AG10803 (cell line): Measurements from ENCODE around the gene DNM2.

ENCODE experiments used
- DNase-seq: peaks from one replicate; pipeline ENCODE4 v3.0.0; 2010; ENCODE audit warnings: low read depth
- H3K4me3 ChIP-seq: 2 replicates; pipeline ENCODE4 v1.5.1; 2011; ENCODE audit warnings: mild to moderate bottlenecking, low read length, control low read depth
- TF ChIP-seq, protein P1 (sequence below): conservative IDR thresholded peaks from 2 replicates; pipeline ENCODE4 v1.5.1; 2011; ENCODE audit warnings: mild to moderate bottlenecking, low read length, control low read depth, inconsistent platforms

DNM2 gene

GRCh38 chr19:10815969-10816644, 98.2 kb downstream of the DNM2 start:
- TF ChIP-seq, protein P1, sequence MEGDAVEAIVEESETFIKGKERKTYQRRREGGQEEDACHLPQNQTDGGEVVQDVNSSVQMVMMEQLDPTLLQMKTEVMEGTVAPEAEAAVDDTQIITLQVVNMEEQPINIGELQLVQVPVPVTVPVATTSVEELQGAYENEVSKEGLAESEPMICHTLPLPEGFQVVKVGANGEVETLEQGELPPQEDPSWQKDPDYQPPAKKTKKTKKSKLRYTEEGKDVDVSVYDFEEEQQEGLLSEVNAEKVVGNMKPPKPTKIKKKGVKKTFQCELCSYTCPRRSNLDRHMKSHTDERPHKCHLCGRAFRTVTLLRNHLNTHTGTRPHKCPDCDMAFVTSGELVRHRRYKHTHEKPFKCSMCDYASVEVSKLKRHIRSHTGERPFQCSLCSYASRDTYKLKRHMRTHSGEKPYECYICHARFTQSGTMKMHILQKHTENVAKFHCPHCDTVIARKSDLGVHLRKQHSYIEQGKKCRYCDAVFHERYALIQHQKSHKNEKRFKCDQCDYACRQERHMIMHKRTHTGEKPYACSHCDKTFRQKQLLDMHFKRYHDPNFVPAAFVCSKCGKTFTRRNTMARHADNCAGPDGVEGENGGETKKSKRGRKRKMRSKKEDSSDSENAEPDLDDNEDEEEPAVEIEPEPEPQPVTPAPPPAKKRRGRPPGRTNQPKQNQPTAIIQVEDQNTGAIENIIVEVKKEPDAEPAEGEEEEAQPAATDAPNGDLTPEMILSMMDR: no peak
- H3K4me3 ChIP-seq: peak overlapping the region; percentile 97
- DNase-seq: peak; percentile 66

DNA sequence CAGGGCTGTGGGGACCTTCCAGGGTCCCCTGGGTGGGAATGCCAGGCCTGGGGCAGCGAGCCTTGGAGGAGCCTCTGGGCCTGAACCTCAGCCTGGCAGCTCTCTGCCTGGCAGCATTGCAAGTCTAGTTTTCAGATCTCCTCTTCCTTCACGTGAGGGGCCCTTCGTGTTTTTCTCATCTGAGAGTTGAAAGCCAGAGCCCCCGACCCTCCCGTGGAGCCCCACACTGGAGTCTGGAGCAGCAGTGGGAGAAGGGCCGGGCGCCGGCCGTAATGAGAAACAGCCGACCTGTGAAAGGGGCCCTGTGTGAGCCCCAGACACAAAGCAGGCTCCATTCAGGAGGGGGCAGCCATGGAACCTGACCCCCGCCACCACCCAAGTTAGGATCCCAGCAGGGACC, 98.8 kb downstream of the DNM2 start:
- peak overlapping the region; percentile 97 for H3K4me3 ChIP-seq
- no peak for DNase-seq
- TF ChIP-seq, protein P1: no peak

DNA sequence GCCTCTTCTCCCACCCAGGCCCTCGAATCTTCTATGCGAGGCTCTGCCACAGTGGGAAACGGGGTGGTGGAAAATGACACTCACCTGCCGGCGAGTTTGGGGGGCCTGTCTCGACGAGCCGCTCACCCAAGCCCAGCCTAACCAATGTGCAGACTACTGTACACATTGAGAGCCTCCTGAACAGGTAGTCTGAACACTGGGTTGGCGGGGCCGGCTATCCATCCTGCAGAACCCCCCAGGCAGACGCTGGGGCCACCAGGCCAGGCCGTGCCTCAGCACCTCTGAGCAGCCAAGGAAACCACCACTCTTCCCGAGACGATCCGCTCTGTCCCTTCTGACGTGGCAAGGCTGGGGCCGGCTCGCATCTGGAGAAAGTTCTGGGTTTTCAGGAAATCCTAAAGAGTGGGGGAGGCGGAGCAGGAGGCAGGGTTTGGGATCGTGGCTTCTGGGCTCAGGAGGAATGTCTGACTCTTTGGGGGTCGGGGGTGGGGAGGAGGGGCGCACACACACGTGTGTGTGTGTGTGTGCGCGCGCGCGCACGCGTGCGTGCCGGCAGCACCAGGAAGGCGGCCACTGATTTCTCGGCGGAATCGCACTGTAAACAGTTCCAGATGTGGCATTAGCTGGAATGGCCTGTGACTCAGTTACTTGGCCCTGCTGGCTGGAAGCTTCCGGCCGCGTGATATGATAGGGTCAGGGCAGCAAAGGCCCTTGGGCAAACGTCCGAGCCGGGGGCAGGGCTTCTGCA, 99.6 kb downstream of the DNM2 start:
- H3K4me3 ChIP-seq: peak overlapping the region; percentile 97
- TF ChIP-seq, protein P1: no peak
- peak; percentile 99 for DNase-seq

DNA sequence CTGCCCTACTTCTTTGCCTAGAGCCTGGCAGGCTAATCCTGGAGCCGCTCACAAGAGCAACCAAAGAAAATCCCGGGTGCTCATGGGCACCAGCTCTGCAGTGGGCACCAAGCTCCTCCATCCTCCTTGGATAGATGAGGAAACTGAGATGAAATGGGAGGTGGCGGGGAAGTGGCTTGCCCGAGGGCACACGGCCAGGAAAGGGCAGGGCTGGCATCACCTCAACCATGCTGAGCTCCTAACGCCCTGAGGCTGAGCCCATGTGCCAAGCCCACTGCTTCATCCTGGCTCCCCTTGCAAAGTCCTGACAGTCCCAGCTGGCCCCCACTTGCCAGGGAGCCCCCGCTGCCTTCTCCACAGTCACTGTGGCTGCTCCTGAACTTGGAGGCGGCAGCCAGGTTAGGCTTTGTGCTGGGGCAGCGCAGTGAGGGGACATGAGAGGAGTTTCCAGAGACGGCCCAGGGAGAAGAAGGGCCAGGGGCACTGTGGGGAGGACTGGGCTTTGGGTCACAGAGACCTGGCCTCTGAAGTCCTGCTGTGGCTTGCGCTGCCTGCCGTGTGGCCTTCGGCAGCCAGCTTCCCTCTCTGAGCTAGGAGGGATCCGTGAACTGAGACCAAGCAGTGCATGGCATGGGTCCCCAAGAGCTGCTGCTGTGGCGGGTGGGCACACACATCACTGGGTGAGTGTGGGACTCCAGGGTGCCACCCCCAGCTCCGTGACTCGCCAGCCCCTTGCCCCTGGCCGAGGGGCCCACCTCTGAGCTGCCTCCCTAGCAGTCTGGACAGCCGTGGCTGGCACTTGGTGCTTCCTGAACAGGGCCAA, 100.6 kb downstream of the DNM2 start:
- TF ChIP-seq, protein P1: no peak
- peak; percentile 36 for DNase-seq
- H3K4me3 ChIP-seq: no peak overlapping the region

- no peak overlapping the region for H3K4me3 ChIP-seq
- TF ChIP-seq, protein P1: no peak
- DNase-seq: no peak
These were observed 101.5 kb downstream of the DNM2 start for GRCh38 chr19:10819124-10820060.

DNA sequence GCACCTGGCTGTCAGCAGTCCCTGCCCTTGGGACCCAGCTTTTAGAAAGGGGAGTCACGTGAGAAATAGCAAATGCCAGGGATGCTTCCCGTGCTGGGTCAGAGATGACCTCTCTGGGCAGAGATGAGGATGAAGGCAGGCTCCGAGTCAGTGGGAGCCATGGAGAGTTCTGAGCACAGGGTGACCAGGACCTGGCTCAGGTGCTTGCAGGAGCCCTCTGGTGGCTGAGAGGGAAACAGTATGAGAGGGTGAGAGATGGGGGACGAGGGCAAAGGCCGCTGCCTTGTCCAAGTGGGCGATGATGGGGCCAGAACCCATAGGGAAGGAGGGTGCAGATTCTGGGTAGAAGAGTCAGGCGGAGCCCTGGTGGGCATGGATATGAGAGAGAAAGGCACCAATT, 102.3 kb downstream of the DNM2 start:
- no peak for DNase-seq
- TF ChIP-seq, protein P1: peak; percentile 18
- no peak overlapping the region for H3K4me3 ChIP-seq
